Testis (tissue), 2 donors: ENCODE measurements around the gene GPC3.

Experiments used
- POLR2A ChIP-seq: fragments of 450-650 bp; IDR thresholded peaks from one replicate; pipeline ENCODE4 v1.6.1; 2017; ENCODE audit warnings: antibody characterized with exemption, mild to moderate bottlenecking, moderate library complexity
- TF ChIP-seq, protein P1 (sequence below), 3 experiments: fragments of 450-650 bp in 2 of 3; fragments of 200-600 bp in 1 of 3; sonication (generic) in 1 of 3; IDR thresholded peaks; one replicate each; pipeline ENCODE4 v1.5.1; 2016 to 2019; ENCODE audit warnings: antibody characterized with exemption in 3 of 3, mild to moderate bottlenecking in 2 of 3, moderate library complexity in 1 of 3

DNA sequence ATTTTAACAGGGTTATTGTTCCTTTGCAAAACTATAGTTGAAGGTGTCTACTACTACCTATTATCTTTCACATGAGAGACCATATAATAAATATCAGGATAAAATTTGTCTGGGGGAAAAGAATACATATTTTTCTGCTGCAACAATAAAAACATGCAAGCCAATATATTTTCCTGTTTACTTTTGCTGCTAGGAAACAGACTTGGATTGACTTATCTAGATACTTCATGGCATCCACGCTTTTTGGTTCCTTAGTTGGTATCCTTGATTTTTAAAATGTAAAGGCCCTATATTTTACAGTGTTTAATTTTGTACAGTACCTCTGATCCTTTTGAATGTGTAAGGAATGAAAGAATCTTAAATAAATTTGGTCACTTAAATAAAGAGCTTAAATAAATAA, 150.6 kb downstream of the GPC3 start:
- TF ChIP-seq, protein P1, sequence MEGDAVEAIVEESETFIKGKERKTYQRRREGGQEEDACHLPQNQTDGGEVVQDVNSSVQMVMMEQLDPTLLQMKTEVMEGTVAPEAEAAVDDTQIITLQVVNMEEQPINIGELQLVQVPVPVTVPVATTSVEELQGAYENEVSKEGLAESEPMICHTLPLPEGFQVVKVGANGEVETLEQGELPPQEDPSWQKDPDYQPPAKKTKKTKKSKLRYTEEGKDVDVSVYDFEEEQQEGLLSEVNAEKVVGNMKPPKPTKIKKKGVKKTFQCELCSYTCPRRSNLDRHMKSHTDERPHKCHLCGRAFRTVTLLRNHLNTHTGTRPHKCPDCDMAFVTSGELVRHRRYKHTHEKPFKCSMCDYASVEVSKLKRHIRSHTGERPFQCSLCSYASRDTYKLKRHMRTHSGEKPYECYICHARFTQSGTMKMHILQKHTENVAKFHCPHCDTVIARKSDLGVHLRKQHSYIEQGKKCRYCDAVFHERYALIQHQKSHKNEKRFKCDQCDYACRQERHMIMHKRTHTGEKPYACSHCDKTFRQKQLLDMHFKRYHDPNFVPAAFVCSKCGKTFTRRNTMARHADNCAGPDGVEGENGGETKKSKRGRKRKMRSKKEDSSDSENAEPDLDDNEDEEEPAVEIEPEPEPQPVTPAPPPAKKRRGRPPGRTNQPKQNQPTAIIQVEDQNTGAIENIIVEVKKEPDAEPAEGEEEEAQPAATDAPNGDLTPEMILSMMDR (IDR thresholded peaks at IDR 0.05): no peak
- no peak for TF ChIP-seq POLR2A
